Measurements from ENCODE around the gene PANK1.

PANK1 gene

DNA sequence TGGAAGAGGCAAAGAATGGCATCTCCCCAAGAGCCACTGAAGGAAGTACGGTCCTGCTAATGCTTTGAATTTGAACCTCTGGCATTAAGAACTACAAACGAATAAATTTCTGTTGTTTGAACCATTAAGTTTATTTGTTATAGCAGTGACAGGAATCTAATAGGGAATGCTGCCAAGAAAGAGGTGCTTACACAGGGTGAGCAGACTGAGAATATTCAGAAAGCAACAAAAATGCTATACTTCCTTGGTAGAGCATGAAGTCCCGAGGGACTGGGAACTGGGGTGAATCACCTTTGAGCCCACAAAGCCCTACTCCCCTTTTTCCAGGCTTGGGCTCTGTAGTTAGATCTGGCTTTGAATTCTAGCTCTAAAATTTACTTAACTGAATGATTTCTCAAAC lies 45.0 kb downstream of the PANK1 start:
- Histone ChIP-seq H3K27ac (replicated peaks) (no peak overlapping the region), H3K27me3 (ENCODE audit: insufficient read depth, poor library complexity, severe bottlenecking) (no peaks in the 10 kb centered on the region), H3K4me3 (replicated peaks; ENCODE audit: insufficient read depth, low read length) (no peak overlapping the region)
- DNase-seq (ENCODE audit: low read depth in 1 of 2, low spot score in 1 of 2), result no peak
- TF ChIP-seq, protein P1, sequence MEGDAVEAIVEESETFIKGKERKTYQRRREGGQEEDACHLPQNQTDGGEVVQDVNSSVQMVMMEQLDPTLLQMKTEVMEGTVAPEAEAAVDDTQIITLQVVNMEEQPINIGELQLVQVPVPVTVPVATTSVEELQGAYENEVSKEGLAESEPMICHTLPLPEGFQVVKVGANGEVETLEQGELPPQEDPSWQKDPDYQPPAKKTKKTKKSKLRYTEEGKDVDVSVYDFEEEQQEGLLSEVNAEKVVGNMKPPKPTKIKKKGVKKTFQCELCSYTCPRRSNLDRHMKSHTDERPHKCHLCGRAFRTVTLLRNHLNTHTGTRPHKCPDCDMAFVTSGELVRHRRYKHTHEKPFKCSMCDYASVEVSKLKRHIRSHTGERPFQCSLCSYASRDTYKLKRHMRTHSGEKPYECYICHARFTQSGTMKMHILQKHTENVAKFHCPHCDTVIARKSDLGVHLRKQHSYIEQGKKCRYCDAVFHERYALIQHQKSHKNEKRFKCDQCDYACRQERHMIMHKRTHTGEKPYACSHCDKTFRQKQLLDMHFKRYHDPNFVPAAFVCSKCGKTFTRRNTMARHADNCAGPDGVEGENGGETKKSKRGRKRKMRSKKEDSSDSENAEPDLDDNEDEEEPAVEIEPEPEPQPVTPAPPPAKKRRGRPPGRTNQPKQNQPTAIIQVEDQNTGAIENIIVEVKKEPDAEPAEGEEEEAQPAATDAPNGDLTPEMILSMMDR (IDR thresholded peaks at IDR 0.05; ENCODE audit: insufficient read depth, low read length), result no peak
- TF ChIP-seq, protein P2, sequence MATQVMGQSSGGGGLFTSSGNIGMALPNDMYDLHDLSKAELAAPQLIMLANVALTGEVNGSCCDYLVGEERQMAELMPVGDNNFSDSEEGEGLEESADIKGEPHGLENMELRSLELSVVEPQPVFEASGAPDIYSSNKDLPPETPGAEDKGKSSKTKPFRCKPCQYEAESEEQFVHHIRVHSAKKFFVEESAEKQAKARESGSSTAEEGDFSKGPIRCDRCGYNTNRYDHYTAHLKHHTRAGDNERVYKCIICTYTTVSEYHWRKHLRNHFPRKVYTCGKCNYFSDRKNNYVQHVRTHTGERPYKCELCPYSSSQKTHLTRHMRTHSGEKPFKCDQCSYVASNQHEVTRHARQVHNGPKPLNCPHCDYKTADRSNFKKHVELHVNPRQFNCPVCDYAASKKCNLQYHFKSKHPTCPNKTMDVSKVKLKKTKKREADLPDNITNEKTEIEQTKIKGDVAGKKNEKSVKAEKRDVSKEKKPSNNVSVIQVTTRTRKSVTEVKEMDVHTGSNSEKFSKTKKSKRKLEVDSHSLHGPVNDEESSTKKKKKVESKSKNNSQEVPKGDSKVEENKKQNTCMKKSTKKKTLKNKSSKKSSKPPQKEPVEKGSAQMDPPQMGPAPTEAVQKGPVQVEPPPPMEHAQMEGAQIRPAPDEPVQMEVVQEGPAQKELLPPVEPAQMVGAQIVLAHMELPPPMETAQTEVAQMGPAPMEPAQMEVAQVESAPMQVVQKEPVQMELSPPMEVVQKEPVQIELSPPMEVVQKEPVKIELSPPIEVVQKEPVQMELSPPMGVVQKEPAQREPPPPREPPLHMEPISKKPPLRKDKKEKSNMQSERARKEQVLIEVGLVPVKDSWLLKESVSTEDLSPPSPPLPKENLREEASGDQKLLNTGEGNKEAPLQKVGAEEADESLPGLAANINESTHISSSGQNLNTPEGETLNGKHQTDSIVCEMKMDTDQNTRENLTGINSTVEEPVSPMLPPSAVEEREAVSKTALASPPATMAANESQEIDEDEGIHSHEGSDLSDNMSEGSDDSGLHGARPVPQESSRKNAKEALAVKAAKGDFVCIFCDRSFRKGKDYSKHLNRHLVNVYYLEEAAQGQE (IDR thresholded peaks at IDR 0.05; ENCODE audit: insufficient replicate concordance, low read depth), result no peak
- TF ChIP-seq POLR2AphosphoS5 (IDR thresholded peaks at IDR 0.05; ENCODE audit: low read depth) (no peak), GABPA (IDR thresholded peaks at IDR 0.05; ENCODE audit: low read depth) (no peak)

DNA sequence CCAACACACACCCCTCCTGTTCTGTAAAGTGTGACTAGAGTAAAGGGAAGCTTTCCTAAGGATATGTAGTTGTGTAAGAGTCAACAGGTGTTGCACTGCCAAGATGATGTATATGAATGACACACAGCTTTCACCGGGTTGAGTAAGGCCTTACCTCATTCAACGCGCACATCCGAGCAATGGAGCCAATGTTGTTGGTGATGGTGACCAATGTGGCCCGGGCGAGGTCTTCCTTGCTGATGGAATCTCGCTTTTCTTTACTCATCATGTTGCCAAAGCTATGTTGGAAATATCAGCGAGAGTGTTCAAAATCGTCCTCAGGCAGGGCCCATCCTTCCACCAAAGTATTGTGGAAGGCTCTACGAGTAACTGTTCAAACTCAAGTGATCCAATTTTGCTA lies 52.0 kb downstream of the PANK1 start:
- Histone ChIP-seq H3K27ac (replicated peaks) (no peak overlapping the region), H3K4me3 (replicated peaks; ENCODE audit: insufficient read depth, low read length) (no peak overlapping the region), H3K27me3 (ENCODE audit: insufficient read depth, poor library complexity, severe bottlenecking) (no peaks in the 10 kb centered on the region)
- DNase-seq (ENCODE audit: low read depth in 1 of 2, low spot score in 1 of 2), result no peak
- TF ChIP-seq POLR2AphosphoS5 (IDR thresholded peaks at IDR 0.05; ENCODE audit: low read depth) (no peak), GABPA (IDR thresholded peaks at IDR 0.05; ENCODE audit: low read depth) (no peak), SPI1 (IDR thresholded peaks at IDR 0.05; ENCODE audit: borderline replicate concordance, low read depth) (no peak)
- TF ChIP-seq, protein P2 (IDR thresholded peaks at IDR 0.05; ENCODE audit: insufficient replicate concordance, low read depth), result no peak
- TF ChIP-seq, protein P1 (IDR thresholded peaks at IDR 0.05; ENCODE audit: insufficient read depth, low read length), result no peak

DNA sequence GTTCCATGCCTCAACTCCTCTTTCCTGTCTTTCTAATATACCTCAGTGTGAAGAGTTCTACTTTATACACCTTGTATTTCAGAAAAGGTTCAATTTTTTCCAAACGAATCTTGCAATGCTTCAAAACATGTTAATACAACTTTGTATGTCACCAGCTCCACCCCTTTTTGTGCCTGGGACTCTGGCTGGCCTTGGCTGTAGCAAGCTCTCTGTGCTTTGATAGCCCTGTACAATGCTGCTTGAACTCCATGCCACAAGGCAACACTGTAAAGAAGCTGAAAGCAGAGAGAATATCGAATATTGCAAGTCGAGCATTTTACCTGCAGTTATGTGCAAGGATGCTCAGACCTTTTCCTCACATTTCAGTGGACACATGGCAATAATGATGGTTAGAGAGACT lies 52.5 kb downstream of the PANK1 start:
- Histone ChIP-seq H3K4me3 (replicated peaks; ENCODE audit: insufficient read depth, low read length) (no peak overlapping the region), H3K27me3 (ENCODE audit: insufficient read depth, poor library complexity, severe bottlenecking) (no peaks in the 10 kb centered on the region), H3K27ac (replicated peaks) (no peak overlapping the region)
- no peak for DNase-seq (ENCODE audit: low read depth in 1 of 2, low spot score in 1 of 2)
- TF ChIP-seq GABPA (IDR thresholded peaks at IDR 0.05; ENCODE audit: low read depth) (no peak), SPI1 (IDR thresholded peaks at IDR 0.05; ENCODE audit: borderline replicate concordance, low read depth) (no peak), POLR2AphosphoS5 (IDR thresholded peaks at IDR 0.05; ENCODE audit: low read depth) (no peak)
- TF ChIP-seq, protein P2 (IDR thresholded peaks at IDR 0.05; ENCODE audit: insufficient replicate concordance, low read depth), result no peak
- TF ChIP-seq, protein P1 (IDR thresholded peaks at IDR 0.05; ENCODE audit: insufficient read depth, low read length), result no peak
